ENCODE data around the gene SLC38A1. TPM values are rescaled to one million over a fixed set of nuclear protein-coding genes. Genes with fewer than 3 reads are reported as not detected.

The SLC38A1 gene
- total RNA-seq, 4 donors from 2014 or later, result 14.8 to 48.5 (median 28.4) TPM

- no peak for TF ChIP-seq CTCF (IDR thresholded peaks at IDR 0.05)
- no peak for DNase-seq (ENCODE audit: low spot score)
- ATAC-seq (ENCODE audit: low FRiP score), result no peak
Measured at GRCh38 chr12:46158501-46158900, 110.3 kb downstream of the SLC38A1 start.

DNA sequence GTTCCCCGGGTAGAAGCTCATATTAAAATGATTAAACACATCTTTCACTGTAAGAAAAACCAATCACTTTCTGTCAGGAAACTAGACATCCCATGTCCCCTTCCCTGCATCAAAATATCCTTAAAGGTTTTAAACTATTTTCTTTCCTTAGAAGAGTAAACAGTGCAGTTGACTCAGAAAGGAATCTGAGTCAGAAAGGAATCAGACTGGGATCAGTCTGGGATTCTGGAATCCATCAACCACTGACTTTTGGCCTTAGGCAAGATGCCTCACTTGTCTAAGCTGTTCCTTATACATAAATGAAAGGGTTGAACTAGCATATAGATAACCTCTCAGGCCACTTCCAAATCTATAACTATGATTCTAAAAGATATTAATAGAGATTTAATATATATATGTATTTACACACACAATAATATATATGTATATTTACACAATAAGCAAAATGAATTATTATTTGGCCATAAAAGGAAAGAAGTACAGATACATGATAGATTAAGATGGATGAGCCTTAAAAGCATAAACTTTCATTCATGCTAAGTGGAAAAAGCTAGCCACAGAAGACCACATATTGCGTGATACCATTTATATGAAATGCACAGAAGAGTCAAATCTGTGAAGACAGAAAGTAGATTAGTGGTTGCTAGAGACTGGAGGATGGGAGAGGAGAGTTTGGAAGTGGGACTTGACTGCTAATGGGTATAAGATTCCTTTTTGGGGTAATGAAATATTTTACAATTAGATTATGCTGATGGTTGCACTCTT lies 114.4 kb downstream of the SLC38A1 start:
- no peak for DNase-seq (ENCODE audit: low spot score)
- no peak for TF ChIP-seq CTCF (IDR thresholded peaks at IDR 0.05)
- ATAC-seq (ENCODE audit: low FRiP score), result no peak

GRCh38 chr12:46153268-46153872 lies 115.5 kb downstream of the SLC38A1 start:
- TF ChIP-seq CTCF (IDR thresholded peaks at IDR 0.05), result no peak
- no peak for DNase-seq (ENCODE audit: low spot score)
- ATAC-seq (ENCODE audit: low FRiP score), result no peak

DNA sequence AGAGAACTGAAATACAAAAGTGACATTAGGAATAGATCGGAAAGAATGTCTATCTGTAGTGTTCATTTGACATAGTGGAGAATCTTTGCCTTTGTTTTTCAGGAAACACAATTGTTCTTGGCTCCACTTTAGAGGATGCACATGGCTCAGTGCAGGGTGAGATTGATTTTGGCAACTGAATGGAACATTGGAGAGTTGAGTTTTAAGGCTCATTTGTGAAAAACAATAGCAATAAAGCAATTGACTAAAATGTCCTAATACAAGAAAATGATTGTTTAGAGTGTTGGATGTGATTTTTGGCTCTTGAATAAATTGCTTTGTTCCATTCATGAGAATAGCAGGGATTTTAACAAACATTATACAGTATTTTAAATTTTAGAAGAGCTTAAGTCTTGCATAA lies 116.4 kb downstream of the SLC38A1 start:
- no peak for TF ChIP-seq CTCF (IDR thresholded peaks at IDR 0.05)
- no peak for ATAC-seq (ENCODE audit: low FRiP score)

DNA sequence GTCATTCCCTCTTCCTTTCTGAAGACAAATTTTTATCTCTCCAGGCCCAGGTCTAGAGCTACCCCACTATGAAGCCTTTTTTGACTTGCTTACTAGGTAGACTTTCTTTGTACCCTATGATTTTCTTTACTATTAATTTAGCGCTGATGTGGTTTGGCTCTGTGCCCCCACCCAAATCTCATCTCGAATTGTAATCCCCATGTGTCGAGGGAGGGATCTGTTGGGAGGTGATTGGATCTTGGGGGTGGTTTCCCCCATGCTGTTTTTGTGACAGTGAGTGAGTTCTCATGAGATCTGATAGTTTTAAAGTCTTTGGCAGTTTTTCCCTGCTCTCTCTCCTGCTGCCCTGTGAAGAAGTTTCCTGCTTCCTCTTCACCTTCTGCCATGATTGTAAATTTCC lies 118.1 kb downstream of the SLC38A1 start:
- no peak for TF ChIP-seq CTCF (IDR thresholded peaks at IDR 0.05)
- DNase-seq (ENCODE audit: low spot score) (no peak), ATAC-seq (ENCODE audit: low FRiP score) (no peak)

More for the DNA sequence above, 116.4 kb downstream of the SLC38A1 start:
- DNase-seq (ENCODE audit: low spot score), result no peak

- ATAC-seq (ENCODE audit: low FRiP score), result no peak
- DNase-seq (ENCODE audit: low spot score), result no peak
- no peak for TF ChIP-seq CTCF (IDR thresholded peaks at IDR 0.05)
Measured at GRCh38 chr12:46149905-46150304, 118.9 kb downstream of the SLC38A1 start.

GRCh38 chr12:46149079-46149464 lies 119.8 kb downstream of the SLC38A1 start:
- ATAC-seq (ENCODE audit: low FRiP score), result no peak
- no peak for TF ChIP-seq CTCF (IDR thresholded peaks at IDR 0.05)
- no peak for DNase-seq (ENCODE audit: low spot score)
